BJ (cell line): ENCODE data around the gene FAM47E. TPM values are rescaled to one million over a fixed set of nuclear protein-coding genes. Genes with fewer than 3 reads are reported as not detected.

ENCODE experiments used
- CTCF ChIA-PET: fragments of 350-600 bp; formaldehyde crosslinking; extraction: SDS; loops from one replicate; lab custom pipeline; 2021; ENCODE audit warnings: antibody characterized with exemption, inconsistent platforms; lab: Yijun Ruan, JAX
- POLR2A ChIA-PET: fragments of 300-600 bp; sonication (Branson Sonifier 250); formaldehyde crosslinking; extraction: SDS; loops from one replicate; lab custom pipeline; 2021; ENCODE audit warnings: antibody characterized with exemption; lab: Charles Lee
- DNase-seq: peaks from one replicate; pipeline ENCODE4 v3.0.0-alpha.2; 2011; ENCODE audit warnings: low read depth
- H3K27me3 ChIP-seq: 2 replicates; pipeline ENCODE4 v1.6.0; 2011; ENCODE audit warnings: low read length; ENCODE audit not compliant: control insufficient read depth, insufficient read depth
- H3K36me3 ChIP-seq: 2 replicates; pipeline ENCODE4 v1.5.1; 2011; ENCODE audit warnings: low read length; ENCODE audit not compliant: control insufficient read depth, insufficient read depth
- H3K4me3 ChIP-seq: 2 replicates; pipeline ENCODE4 v1.5.1; 2011; ENCODE audit warnings: low read depth, mild to moderate bottlenecking, control low read depth, low read length
- CTCF ChIP-seq: IDR thresholded peaks from 2 replicates; pipeline ENCODE4 v1.5.1; 2011; ENCODE audit warnings: low read depth, mild to moderate bottlenecking, control low read depth, inconsistent platforms, low read length, moderate library complexity; ENCODE audit not compliant: insufficient read depth
- polyA plus RNA-seq: library from polyadenylated mRNA; depleted of rRNA; stranded (reverse); fragments of >200 nt; gene quantifications from 2 replicates; pipeline ENCODE4 v1.2.3, GENCODE V29; 2011

FAM47E gene
- polyA plus RNA-seq, 1 experiment, result 0.05 TPM

GRCh38 chr4:76215077-76215476, 36.4 kb upstream of the FAM47E start:
- Histone ChIP-seq H3K36me3 (no peaks in the 10 kb centered on the region), H3K27me3 (no peaks in the 10 kb centered on the region), H3K4me3 (no peak overlapping the region)
- ChIA-PET POLR2A (no interaction called here), CTCF (interaction anchor here (0.9 to 2.3 kb wide), 3 partner anchors 10 to 35 kb away, joined by 3 to 6 read pairs (median 6); no protein-coding TSS in a partner anchor)
- DNase-seq, result no peak
- no peak for TF ChIP-seq CTCF

- ChIA-PET POLR2A (no interaction called here), CTCF (interaction anchor here (2.0 kb wide), 1 partner anchor 9 kb away, joined by 6 read pairs; no protein-coding TSS in a partner anchor)
Measured at GRCh38 chr4:76216524-76216923, 35.0 kb upstream of the FAM47E start.

GRCh38 chr4:76216975-76217814, 34.3 kb upstream of the FAM47E start:
- H3K4me3 ChIP-seq, result no peak overlapping the region
- H3K27me3 ChIP-seq, result no peaks in the 10 kb centered on the region
- no peak for TF ChIP-seq CTCF
- ChIA-PET CTCF (interaction anchor here (1.1 to 2.0 kb wide), 3 partner anchors 8 to 90 kb away, joined by 3 to 6 read pairs (median 4); partner anchors contain the start of gene STBD1), POLR2A (no interaction called here)
- DNase-seq, result no peak
- H3K36me3 ChIP-seq, result no peaks in the 10 kb centered on the region

More at GRCh38 chr4:76216524-76216923, 35.0 kb upstream of the FAM47E start:
- TF ChIP-seq CTCF, result no peak
- no peaks in the 10 kb centered on the region for H3K36me3 ChIP-seq
- DNase-seq, result no peak
- no peaks in the 10 kb centered on the region for H3K27me3 ChIP-seq
- no peak overlapping the region for H3K4me3 ChIP-seq

GRCh38 chr4:76219299-76220055, 32.0 kb upstream of the FAM47E start:
- H3K4me3 ChIP-seq, result no peak overlapping the region
- POLR2A ChIA-PET, result interaction anchor here (0.6 kb wide), 1 partner anchor 891 kb away, joined by 4 read pairs; no protein-coding TSS in a partner anchor
- TF ChIP-seq CTCF, result no peak
- CTCF ChIA-PET, result interaction anchor here (0.9 to 1.4 kb wide), 3 partner anchors 14 to 39 kb away, joined by 3 read pairs; no protein-coding TSS in a partner anchor
- no peaks in the 10 kb centered on the region for H3K36me3 ChIP-seq
- DNase-seq, result no peak
- H3K27me3 ChIP-seq, result no peaks in the 10 kb centered on the region

GRCh38 chr4:76224171-76224570, 27.4 kb upstream of the FAM47E start:
- DNase-seq, result no peak
- H3K4me3 ChIP-seq, result no peak overlapping the region
- H3K36me3 ChIP-seq, result no peaks in the 10 kb centered on the region
- POLR2A ChIA-PET, result no interaction called here
- TF ChIP-seq CTCF, result no peak
- CTCF ChIA-PET, result no interaction called here
- H3K27me3 ChIP-seq, result no peaks in the 10 kb centered on the region; the same call in 1 of the 2 replicates
